Activated CD8-positive, alpha-beta T cell treated with anti-CD3 and anti-CD28 coated beads, Interleukin-2, amount 10 ng/mL, durations not matched to agents 7 days and 5 days (primary cell): Measurements from ENCODE around the gene SNX5. TPM values are rescaled to one million over a fixed set of nuclear protein-coding genes. Genes with fewer than 3 reads are reported as not detected.
A peak's percentile ranks its signal among the peaks of the same experiment; 100 is the strongest.

Experiments
- ATAC-seq: fragments of 150-1000 bp; cut with Tn5 transposase; one replicate; pipeline ENCODE4 v1.10.0; 2021; ENCODE audit warnings: moderate library complexity
- CTCF ChIA-PET: fragments of 350-600 bp; sonication (Branson Sonifier 250); formaldehyde crosslinking; loops from one replicate; lab custom pipeline; 2021; ENCODE audit warnings: antibody characterized with exemption; lab: Charles Lee
- POLR2A ChIA-PET: fragments of 350-600 bp; sonication (Branson Sonifier 250); formaldehyde crosslinking; loops from one replicate; lab custom pipeline; 2021; ENCODE audit warnings: antibody characterized with exemption; lab: Charles Lee
- DNase-seq: peaks from one replicate; pipeline ENCODE4 v3.0.0-alpha.2; 2020
- H3K27ac Mint-ChIP-seq: one replicate; pipeline ENCODE4 v1.8.0; 2021; ENCODE audit warnings: mild to moderate bottlenecking, mixed read lengths
- H3K27me3 Mint-ChIP-seq: one replicate; pipeline ENCODE4 v1.8.0; 2021; ENCODE audit warnings: low read depth, mixed read lengths
- H3K36me3 Mint-ChIP-seq: one replicate; pipeline ENCODE4 v1.8.0; 2021; ENCODE audit warnings: low read depth, mixed read lengths
- H3K4me1 Mint-ChIP-seq: one replicate; pipeline ENCODE4 v1.8.0; 2021; ENCODE audit warnings: low read depth, mixed read lengths
- H3K4me3 Mint-ChIP-seq: one replicate; pipeline ENCODE4 v1.8.0; 2021; ENCODE audit warnings: mild to moderate bottlenecking, mixed read lengths
- H3K9me3 Mint-ChIP-seq: one replicate; pipeline ENCODE4 v1.8.0; 2022; ENCODE audit warnings: mixed read lengths; ENCODE audit not compliant: insufficient read depth
- total RNA-seq, 2 experiments: library from RNA; stranded (reverse); gene quantifications; one replicate each; pipeline ENCODE4 v1.2.3, GENCODE V29; 2021

SNX5 gene
- total RNA-seq, 2 experiments from 2014 or later, result 168 to 177 TPM

GRCh38 chr20:17958373-17959256 lies 10.0 kb downstream of the SNX5 start:
- ATAC-seq (no peak), DNase-seq (no peak)
- Mint-ChIP-seq H3K27ac (peak overlapping the region; percentile 72), H3K36me3 (peaks cover 76% of the 10 kb centered on the region), H3K27me3 (no peaks in the 10 kb centered on the region), H3K4me3 (no peak overlapping the region), H3K9me3 (no peaks in the 10 kb centered on the region), H3K4me1 (peaks cover 86% of the 10 kb centered on the region)
- ChIA-PET POLR2A (interaction anchor here (6.3 kb wide), 1 partner anchor 10 kb away, joined by 62 read pairs; the partner anchor contains the start of genes MGME1 and SNX5), CTCF (interaction anchor here (1.0 to 3.0 kb wide), 9 partner anchors 9 to 40 kb away, joined by 3 to 18 read pairs (median 5); partner anchors contain the start of gene SNX5)

GRCh38 chr20:17957505-17958363 lies 10.9 kb downstream of the SNX5 start:
- no peak for DNase-seq
- peak overlapping the region; percentile 47 for H3K27ac Mint-ChIP-seq
- H3K27me3 Mint-ChIP-seq, result no peaks in the 10 kb centered on the region
- peaks cover 77% of the 10 kb centered on the region for H3K36me3 Mint-ChIP-seq
- no peak overlapping the region for H3K4me3 Mint-ChIP-seq
- ATAC-seq, result no peak
- CTCF ChIA-PET, result interaction anchor here (1.0 to 3.0 kb wide), 8 partner anchors 9 to 41 kb away, joined by 3 to 18 read pairs (median 8); partner anchors contain the start of gene SNX5
- peaks cover 81% of the 10 kb centered on the region for H3K4me1 Mint-ChIP-seq
- H3K9me3 Mint-ChIP-seq, result no peaks in the 10 kb centered on the region
- POLR2A ChIA-PET, result interaction anchor here (6.3 kb wide), 1 partner anchor 11 kb away, joined by 62 read pairs; the partner anchor contains the start of genes MGME1 and SNX5

DNA sequence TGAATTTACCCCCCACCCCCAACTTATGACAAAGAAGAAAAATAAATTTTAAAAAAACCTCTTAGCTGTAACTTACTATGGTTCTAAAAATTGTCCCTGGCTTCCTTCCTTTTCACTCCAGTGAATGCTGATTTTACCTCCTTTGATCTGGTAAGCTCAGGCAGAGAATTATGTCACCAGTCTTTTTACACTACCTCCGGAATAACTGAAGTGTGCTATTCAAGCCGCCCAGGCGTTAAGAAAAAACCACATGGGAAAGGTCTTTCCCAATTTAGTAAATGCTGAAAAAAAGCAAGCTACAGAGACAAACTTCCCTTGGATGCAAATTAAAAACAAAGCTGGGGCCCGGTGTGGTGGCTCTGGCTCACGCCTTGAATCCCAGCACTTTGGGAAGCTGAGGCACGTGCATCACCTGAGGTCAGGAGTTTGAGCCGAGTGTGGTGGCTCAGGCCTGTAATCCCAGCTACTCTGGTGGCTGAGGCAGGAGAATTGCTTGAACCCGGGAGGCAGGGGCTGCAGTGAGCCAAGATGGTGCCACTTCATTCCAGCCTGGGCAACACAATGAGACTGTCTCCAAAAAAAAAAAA lies 12.4 kb downstream of the SNX5 start:
- Mint-ChIP-seq H3K4me3 (no peak overlapping the region), H3K4me1 (peaks cover 67% of the 10 kb centered on the region), H3K36me3 (peaks cover 77% of the 10 kb centered on the region), H3K27ac (peak overlapping the region; percentile 72), H3K9me3 (no peaks in the 10 kb centered on the region), H3K27me3 (no peaks in the 10 kb centered on the region)
- DNase-seq (no peak), ATAC-seq (no peak)
- CTCF ChIA-PET, result interaction anchor here (1.1 to 2.3 kb wide), 3 partner anchors 10 to 18 kb away, joined by 4 to 17 read pairs (median 10); no protein-coding TSS in a partner anchor
- POLR2A ChIA-PET, result interaction anchor here (1.0 to 6.3 kb wide), 2 partner anchors 12 to 17 kb away, joined by 4 to 62 read pairs; partner anchors contain the start of genes MGME1 and SNX5

DNA sequence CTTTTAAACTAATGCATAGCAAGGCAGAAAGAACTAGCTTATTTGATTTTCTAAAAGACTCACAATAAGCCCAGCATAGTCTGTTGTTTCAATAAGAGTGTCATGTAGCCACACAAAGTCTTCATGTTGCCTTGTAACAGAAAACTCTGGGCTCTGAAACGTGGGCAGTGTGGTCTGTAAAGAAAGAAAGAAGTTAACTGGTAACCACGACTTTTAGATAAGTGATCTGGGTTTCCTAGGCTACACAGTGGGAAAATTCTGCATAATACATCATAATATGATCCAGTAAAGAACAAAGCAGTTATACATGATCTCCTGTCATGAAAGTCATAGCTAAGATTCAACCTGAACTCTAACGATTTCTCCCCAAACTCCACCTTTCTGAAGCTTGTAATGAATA lies 13.3 kb downstream of the SNX5 start:
- DNase-seq (no peak), ATAC-seq (peak; percentile 62)
- Mint-ChIP-seq H3K4me3 (no peak overlapping the region), H3K36me3 (peaks cover 79% of the 10 kb centered on the region), H3K27ac (peak overlapping the region; percentile 72), H3K27me3 (no peaks in the 10 kb centered on the region), H3K9me3 (no peaks in the 10 kb centered on the region), H3K4me1 (peaks cover 59% of the 10 kb centered on the region)
- ChIA-PET POLR2A (interaction anchor here (0.7 to 6.3 kb wide), 3 partner anchors 9 to 16 kb away, joined by 3 to 62 read pairs (median 4); partner anchors contain the start of genes MGME1 and SNX5), CTCF (interaction anchor here (1.1 to 2.3 kb wide), 3 partner anchors 11 to 17 kb away, joined by 4 to 17 read pairs (median 10); no protein-coding TSS in a partner anchor)

- ChIA-PET POLR2A (interaction anchor here (1.8 to 6.3 kb wide), 2 partner anchors 12 to 15 kb away, joined by 5 to 62 read pairs; partner anchors contain the start of genes MGME1 and SNX5), CTCF (interaction anchor here (1.9 to 3.4 kb wide), 2 partner anchors 13 to 15 kb away, joined by 9 to 15 read pairs; no protein-coding TSS in a partner anchor)
- no peak overlapping the region for H3K4me3 Mint-ChIP-seq
- ATAC-seq, result no peak
- H3K27me3 Mint-ChIP-seq, result no peaks in the 10 kb centered on the region
- DNase-seq, result no peak
- no peaks in the 10 kb centered on the region for H3K9me3 Mint-ChIP-seq
- peaks cover 45% of the 10 kb centered on the region for H3K4me1 Mint-ChIP-seq
- no peak overlapping the region for H3K27ac Mint-ChIP-seq
- H3K36me3 Mint-ChIP-seq, result peaks cover 83% of the 10 kb centered on the region
Observed at GRCh38 chr20:17953935-17954334, 14.7 kb downstream of the SNX5 start.

DNA sequence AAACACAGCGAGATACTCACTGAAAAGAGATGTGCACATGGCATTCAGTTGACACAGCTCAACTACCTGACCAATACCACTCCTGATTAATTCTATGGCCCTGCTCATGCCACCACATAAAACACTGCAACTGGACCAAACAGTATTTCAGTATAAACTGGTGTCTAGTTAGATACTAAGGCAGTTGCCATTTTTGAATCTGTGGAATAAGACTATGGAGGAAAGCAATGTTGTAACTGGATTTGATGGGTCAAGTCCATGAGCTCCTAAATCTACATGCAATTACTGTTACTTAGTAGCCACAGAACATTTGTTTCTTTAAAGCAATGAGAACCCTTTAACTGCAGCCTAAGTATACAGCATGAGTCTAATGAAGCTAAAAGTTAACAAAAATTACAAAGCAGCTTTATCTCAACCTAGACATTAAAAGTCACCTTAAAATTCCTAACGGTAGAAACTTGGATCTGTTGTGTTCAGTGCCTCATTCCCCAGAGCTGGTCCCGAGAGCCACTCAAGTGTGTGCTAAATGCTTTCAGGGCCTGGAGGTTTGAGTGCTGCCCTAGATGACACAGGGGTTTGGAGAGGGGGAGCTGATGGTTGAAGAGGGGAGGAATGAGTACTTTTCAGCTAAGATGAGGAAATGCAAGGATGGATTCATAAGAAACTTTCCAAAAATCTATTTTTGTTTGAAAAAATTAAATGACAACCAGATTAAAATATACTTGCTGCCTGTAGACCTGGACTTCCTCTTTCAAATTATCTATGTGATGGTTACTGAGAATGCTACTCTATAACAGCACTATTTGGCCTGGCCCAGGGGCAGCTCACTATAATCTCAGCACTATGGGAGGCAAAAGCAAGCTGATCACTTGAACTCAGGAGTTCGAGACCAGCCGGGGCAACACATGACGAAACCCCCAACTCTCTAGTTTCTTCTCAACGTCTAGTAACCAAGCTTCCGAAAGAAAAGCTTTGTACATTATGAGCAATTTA lies 15.6 kb downstream of the SNX5 start:
- peaks cover 36% of the 10 kb centered on the region for H3K4me1 Mint-ChIP-seq
- no peak for ATAC-seq
- peaks cover 90% of the 10 kb centered on the region for H3K36me3 Mint-ChIP-seq
- no peaks in the 10 kb centered on the region for H3K27me3 Mint-ChIP-seq
- peak overlapping the region; percentile 48 for H3K27ac Mint-ChIP-seq
- no peaks in the 10 kb centered on the region for H3K9me3 Mint-ChIP-seq
- CTCF ChIA-PET, result interaction anchor here (1.1 to 3.4 kb wide), 3 partner anchors 14 to 44 kb away, joined by 3 to 15 read pairs (median 9); no protein-coding TSS in a partner anchor
- DNase-seq, result no peak
- POLR2A ChIA-PET, result interaction anchor here (1.8 kb wide), 1 partner anchor 13 kb away, joined by 5 read pairs; no protein-coding TSS in a partner anchor
- no peak overlapping the region for H3K4me3 Mint-ChIP-seq

DNA sequence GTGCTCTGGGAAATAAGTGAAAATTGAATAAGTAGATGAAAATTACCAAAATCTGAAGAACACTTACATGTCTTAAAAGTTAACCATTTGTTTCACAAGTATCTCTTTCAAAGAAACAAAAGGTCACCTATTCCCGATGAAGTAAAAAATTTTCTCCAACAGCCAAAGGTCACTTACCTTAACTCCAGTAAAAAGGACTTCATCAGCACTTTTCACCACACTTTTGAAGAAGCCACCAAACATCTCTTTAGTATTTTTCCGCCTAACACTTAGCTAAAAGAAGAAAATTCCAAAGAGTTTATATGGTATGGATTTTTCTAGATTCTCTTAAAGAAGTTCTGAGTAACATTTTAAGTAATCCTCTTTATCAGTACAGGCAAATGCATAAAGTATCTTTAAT lies 17.3 kb downstream of the SNX5 start:
- CTCF ChIA-PET, result interaction anchor here (1.2 to 3.4 kb wide), 2 partner anchors 15 to 45 kb away, joined by 3 to 15 read pairs; no protein-coding TSS in a partner anchor
- H3K9me3 Mint-ChIP-seq, result no peaks in the 10 kb centered on the region
- H3K4me3 Mint-ChIP-seq, result no peak overlapping the region
- peaks cover 26% of the 10 kb centered on the region for H3K4me1 Mint-ChIP-seq
- peaks cover 94% of the 10 kb centered on the region for H3K36me3 Mint-ChIP-seq
- ATAC-seq (no peak), DNase-seq (no peak)
- no peak overlapping the region for H3K27ac Mint-ChIP-seq
- POLR2A ChIA-PET, result interaction anchor here (0.9 kb wide), 1 partner anchor 12 kb away, joined by 5 read pairs; no protein-coding TSS in a partner anchor
- H3K27me3 Mint-ChIP-seq, result no peaks in the 10 kb centered on the region

GRCh38 chr20:17950670-17951069 lies 17.9 kb downstream of the SNX5 start:
- Mint-ChIP-seq H3K9me3 (no peaks in the 10 kb centered on the region), H3K27me3 (no peaks in the 10 kb centered on the region), H3K4me1 (peaks cover 19% of the 10 kb centered on the region), H3K36me3 (peaks cover 94% of the 10 kb centered on the region), H3K27ac (no peak overlapping the region), H3K4me3 (no peak overlapping the region)
- POLR2A ChIA-PET, result interaction anchor here (0.9 kb wide), 1 partner anchor 13 kb away, joined by 5 read pairs; no protein-coding TSS in a partner anchor
- CTCF ChIA-PET, result no interaction called here
- ATAC-seq (no peak), DNase-seq (no peak)

GRCh38 chr20:17949899-17950298 lies 18.7 kb downstream of the SNX5 start:
- Mint-ChIP-seq H3K9me3 (no peaks in the 10 kb centered on the region), H3K27ac (peak overlapping the region; percentile 14), H3K36me3 (peaks cover 94% of the 10 kb centered on the region), H3K4me1 (peaks cover 12% of the 10 kb centered on the region), H3K27me3 (no peaks in the 10 kb centered on the region), H3K4me3 (no peak overlapping the region)
- ChIA-PET POLR2A (no interaction called here), CTCF (interaction anchor here (1.6 to 3.1 kb wide), 2 partner anchors 8 to 11 kb away, joined by 4 to 12 read pairs; no protein-coding TSS in a partner anchor)
- ATAC-seq (no peak), DNase-seq (no peak)
